ENCODE measurements around the gene KIAA0319L.

The KIAA0319L gene

DNA sequence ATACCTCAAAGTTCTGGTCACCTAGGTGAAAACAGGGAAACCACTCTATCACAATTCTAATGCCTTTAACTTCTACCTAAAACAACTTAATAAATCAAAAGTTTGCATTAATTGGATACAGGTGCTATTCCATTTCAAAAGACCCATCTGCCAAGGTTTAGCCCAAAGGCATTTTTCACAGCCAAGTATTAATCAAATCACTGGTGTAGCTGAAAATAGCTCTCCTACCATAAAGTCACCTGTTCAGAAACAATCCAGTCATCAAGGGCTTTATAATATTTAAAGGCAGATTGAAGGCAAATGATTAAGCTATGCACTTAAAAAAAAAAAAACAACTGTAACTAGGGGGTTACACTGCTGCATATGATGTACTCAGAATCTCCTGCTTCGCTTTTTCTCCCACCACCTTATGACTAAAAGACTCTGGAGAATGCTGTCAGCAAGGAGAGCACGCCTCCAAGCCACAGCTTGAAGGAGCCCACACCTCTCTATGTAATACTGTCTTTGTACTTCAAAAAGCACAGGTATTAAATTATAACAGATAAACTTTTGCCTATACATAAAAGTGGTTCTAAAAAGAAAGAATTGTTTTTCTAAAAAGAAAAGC, 20.5 kb downstream of the KIAA0319L start:
- DNase-seq (ENCODE audit: low spot score): no peak

GRCh38 chr1:35535243-35535642, 22.0 kb downstream of the KIAA0319L start:
- no peak for DNase-seq (ENCODE audit: low spot score)

- no peak for DNase-seq (ENCODE audit: low spot score)
These were observed 23.6 kb downstream of the KIAA0319L start for GRCh38 chr1:35533586-35533985.

DNA sequence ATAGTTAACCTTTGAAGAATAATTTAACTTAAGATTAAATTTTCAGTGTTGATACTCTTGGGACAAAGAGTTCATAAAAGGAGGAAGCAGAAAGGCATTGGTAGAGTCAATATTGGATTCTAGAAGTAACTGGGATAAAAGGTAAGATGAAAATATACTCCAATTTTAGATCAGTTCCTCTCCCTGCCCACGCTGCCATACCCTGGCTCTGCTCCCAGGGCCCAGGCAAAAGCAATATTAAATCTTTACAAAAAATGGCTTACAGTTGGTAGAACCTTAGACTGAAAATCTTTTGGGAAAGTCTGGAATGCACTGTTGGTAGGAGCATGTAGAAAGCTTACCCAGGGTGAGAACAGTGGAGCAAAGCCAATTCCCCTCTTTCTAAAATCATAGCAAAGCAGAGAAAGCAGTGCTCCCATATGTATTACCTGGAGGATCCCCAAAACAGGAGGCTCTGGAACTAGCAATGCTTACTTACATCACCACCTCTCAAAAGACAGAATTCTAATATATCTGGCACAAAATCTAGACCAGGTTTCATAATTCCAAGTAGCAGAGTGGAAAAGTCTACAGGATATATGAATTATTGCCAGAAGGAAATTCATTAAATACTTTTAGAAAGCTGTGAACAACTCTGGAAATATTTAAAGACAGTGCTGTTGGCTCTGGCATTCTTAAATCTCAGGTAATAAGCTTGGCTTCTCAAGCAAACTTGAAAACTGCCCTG, 24.5 kb downstream of the KIAA0319L start:
- DNase-seq (ENCODE audit: low spot score): no peak

DNA sequence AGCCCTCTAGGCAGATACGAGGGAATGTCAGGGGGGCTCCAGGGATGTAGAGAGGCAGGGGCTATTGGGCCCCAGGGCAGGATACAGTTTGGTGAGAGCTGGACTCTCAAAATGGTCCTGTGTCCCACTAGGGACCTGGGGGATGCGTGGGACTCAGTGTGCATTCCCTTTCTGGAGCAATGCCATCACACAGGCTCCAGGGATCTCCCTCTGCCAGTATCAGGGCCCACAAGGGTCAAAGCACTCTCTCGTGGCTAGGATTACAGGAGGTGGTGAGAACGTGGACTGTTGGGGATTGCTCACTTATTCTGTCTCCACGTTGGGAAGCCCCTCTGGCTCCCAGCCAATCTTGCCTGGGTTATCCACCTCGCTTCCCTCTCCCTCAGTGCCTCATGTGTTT, 25.8 kb downstream of the KIAA0319L start:
- no peak for DNase-seq (ENCODE audit: low spot score)

DNA sequence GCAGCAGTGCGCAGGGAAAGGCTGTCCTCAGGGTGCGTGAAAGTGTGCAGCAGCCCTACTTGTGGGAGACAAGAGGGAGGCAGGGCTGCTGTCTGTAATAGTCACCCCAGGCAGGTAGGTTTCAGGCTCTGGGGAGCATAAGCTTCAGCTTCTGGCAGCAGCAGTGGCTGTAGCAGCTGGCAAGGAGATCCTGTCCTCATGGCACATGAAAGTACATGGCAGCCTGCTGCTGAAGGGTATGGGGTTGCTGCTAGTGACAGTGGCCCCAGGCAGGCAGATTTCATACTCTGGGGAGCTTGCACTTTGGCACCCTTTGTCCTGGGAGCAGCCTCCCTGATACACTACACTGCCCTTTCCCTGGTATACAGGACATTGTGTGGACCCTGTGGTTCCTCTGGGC, 26.3 kb downstream of the KIAA0319L start:
- no peak for DNase-seq (ENCODE audit: low spot score)

DNA sequence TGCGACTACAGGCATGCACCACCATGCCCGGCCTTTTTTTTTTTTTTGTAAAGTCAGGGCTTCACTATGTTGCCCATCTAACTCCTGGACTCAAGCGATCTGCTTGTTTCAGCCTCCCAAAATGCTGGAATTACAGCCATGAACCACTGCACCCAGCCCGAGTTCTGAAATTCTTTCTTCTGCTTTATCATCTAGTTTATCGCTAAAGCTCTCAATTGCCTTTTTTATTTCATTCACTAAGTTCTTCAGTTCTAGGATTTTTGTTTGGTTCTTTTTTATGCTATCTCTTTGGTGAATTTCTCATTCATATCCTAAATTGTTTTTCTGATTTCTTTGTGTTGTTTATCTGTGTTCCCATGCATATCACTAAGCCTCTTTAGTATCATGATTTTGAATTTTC, 27.0 kb downstream of the KIAA0319L start:
- DNase-seq (ENCODE audit: low spot score): no peak

DNA sequence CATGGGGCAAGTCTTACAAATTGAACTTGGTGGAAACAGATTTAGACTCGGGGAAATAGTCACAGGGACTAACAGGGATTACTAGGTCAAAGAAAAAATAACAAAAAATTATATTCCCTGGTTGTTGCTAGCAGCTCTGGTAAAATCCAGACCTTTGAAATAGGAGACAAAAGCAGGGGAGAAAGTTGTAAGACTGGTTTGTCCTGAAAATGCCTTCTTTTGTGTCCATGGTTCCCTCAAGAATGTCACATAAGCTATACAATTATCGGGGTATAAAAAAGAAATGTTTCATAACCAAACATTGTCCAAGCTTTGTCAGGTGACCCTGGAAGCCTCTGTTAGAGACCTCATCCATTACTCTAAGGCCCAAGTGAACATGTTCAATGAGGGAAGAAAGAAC, 33.1 kb downstream of the KIAA0319L start:
- DNase-seq (ENCODE audit: low spot score): no peak

DNA sequence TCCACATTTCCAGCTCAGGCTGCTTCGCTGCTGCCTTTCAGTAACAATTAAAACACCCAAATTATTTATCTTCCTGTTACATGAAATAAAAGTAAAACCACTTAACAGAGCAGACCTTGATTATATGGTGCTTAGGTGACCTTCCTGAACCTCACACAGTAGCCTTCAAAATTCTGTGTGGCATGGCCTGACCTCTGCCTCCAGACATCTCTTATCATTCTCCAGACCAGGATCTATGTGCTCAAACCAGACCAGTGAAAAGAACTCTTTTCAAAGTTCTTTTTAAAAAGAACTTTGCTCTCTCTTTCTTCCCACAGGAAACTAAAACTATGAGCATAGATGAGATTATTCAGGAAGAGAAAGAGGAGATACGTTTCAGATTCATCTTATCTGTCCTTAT, 37.8 kb downstream of the KIAA0319L start:
- no peak for DNase-seq (ENCODE audit: low spot score)

DNA sequence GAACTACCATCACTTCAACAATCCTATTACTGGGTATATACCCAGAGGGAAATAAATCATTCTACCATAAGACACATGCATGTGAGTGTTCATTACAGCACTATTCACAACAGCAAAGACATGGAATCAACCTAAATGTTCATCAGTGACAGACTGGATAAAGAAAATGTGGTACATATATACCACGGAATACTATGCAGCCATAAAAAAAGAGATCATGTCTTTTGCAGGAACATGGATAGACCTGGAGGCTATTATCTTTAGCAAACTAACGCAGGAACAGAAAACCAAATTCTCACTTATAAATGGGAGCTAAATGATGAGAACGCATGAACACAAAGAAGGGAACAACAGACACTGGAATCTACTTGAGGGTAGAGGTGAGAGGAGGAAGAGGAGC, 39.0 kb downstream of the KIAA0319L start:
- no peak for DNase-seq (ENCODE audit: low spot score)

DNA sequence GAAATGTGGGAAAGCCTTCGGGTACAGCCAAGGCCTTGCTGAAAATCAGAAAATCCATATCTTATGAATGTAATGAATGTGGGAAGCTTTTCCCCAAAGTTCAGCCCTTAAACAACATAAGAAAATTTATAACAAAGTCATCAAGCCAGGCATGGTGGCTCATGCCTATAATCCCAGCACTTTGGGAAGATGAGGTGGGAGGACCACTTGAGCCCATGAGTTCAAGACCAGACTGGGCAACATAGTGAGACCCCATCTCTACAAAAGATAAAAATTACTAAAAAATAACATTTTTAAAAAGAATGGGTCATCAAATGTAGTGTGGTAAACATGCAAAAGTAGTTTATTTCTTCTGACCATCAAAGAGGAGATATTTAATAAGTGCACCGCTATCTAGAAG, 45.9 kb downstream of the KIAA0319L start:
- DNase-seq (ENCODE audit: low spot score): no peak

DNA sequence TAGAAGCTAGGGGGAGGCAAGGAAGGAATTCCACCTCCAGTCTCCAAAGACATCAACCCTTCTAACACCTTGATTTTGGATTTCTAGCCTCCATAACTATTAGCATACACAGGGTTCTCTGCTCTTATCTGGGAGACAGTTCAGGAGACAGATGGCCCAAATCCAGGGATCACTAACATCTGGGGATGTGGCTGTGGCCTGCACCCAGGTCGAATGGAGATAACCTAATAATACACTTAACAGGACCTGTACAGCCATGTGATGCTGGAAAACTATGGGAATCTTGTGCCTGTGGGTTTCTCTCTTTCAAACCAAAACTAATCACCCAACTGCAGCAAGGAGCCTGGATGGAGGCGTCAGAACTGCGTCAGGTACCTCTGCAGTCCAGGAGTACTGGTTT, 47.6 kb downstream of the KIAA0319L start:
- no peak for DNase-seq (ENCODE audit: low spot score)

- DNase-seq (ENCODE audit: low spot score): no peak
These were observed 49.3 kb downstream of the KIAA0319L start for GRCh38 chr1:35507947-35508346.

DNA sequence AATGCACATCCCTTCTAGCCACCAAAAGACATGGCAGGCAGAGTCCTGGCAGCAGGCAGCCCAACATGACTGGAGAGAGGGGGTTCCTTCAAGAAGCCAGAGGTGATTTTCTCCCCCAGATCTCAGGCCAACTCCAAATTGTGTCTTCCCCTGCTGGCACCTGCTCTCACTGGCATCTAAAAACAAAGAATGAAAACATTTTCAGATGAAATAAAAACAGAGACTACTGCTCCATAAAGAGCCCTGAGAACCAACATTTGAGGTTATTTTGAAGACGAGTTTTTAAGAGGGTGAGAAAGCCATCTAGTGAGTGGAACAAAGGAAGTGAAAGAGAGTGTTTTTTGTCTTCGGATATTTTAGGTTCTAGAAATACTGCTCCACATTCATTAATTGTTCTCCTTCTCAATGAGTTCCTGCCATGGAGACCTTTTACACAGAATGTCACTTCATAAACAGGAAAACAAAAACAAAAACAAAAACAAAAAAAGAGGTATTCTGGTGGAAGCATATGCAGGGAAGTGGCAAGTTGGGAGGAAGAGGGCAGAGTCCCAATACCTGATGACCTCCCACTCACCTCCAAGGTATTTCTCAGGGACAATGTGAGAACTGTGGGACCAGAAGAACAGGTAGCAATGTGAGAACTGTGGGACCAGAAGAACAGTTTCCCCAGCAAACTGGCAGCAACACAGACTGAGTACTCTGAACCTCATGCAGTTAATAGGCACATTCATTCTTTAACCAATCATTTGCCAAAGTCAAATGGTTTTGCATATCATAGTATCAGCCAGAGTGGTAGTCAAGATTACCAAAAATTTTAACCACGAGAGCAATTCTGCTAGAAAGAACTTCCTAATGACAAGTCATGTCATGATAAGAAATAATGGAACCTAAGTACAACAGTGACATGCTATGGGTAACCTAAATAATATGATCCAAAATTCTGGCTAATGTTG, 50.0 kb downstream of the KIAA0319L start:
- DNase-seq (ENCODE audit: low spot score): peak; percentile 34

GRCh38 chr1:35505911-35506798, 51.0 kb downstream of the KIAA0319L start:
- peak; percentile 76 for DNase-seq (ENCODE audit: low spot score)

DNA sequence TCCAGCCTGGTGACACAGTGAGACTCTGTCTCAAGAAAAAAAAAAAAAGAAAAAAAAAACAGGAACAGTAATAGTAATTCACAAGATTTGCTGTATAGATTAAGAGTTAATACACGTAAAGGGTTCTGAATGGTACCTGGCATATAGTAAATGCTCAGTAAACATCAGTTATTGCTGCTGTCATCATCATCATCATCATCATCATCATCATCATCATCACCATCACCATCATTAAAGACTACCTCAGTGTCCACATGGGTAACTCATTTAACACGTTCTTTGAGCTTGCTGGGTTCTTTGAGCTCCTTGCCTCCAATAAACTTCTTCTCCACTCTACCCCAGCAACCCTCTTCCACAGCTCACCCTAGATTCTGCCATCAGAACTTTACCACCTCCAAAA, 55.0 kb downstream of the KIAA0319L start:
- DNase-seq (ENCODE audit: low spot score): no peak

DNA sequence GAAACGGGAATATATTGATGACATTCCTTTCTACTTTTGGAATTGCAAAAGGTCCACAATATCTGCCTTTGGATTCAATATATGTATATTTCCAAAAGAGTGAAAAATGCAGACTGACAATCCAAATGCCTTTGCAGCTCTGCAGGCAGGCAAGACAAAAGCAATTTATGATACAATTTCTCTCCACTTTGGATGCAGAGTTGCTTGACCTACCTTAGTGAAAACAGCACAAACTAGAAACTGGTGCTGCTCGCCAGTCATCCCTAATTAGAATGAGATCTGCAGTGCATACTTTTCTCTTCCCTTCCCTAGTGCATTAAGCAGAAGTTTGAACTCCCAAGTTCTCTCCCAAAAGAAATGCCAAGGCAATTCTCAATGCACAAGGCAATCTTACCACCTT, 56.8 kb downstream of the KIAA0319L start:
- no peak for DNase-seq (ENCODE audit: low spot score)

- DNase-seq (ENCODE audit: low spot score): peak; percentile 41
These were observed 57.5 kb downstream of the KIAA0319L start for GRCh38 chr1:35499652-35500176.

GRCh38 chr1:35499231-35499630, 58.0 kb downstream of the KIAA0319L start:
- DNase-seq (ENCODE audit: low spot score): no peak

- DNase-seq (ENCODE audit: low spot score): no peak
These were observed 59.6 kb downstream of the KIAA0319L start for GRCh38 chr1:35497571-35497970.

GRCh38 chr1:35490250-35490649, 67.0 kb downstream of the KIAA0319L start:
- no peak for DNase-seq (ENCODE audit: low spot score)

DNA sequence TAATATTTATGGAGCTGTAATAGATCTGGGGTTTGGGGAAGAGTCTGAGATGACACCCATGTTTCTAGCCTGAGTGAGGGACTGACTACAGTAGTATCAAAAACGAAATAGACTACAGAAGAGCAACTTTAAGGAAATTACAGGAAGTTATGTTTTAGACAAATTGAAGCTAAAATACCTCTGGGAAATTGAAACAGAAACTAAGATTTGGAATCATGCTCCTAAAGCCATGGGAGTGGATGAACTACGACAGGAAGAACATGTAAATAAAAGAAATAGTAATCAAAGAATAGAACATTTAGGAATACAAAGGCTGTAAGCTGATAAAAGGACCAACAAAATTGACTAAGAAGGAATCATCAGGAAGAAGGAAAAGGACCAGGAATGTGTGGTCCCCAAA, 68.9 kb downstream of the KIAA0319L start:
- no peak for DNase-seq (ENCODE audit: low spot score)
